ENCODE data around the gene PCF11.

GRCh38 chr11:83120327-83120726, 36.6 kb upstream of the PCF11 start:
- no peak for TF ChIP-seq CTCF (conservative IDR thresholded peaks at IDR 0.05)
- no peak for TF ChIP-seq EZH2 (IDR thresholded peaks at IDR 0.05; ENCODE audit: low read depth)

Data from PC-9 (cell line).